Heart left ventricle (tissue), 13 donors: ENCODE measurements around the gene CXCL1.

Experiments used
- CTCF ChIP-seq, 12 donors: fragments of 200-600 bp; sonication (generic) in 4 of 12; IDR thresholded peaks; one replicate each; pipeline versions ENCODE4 v1.5.0 to v1.8.0; 2018 to 2022; ENCODE audit warnings: antibody characterized with exemption in 12 of 12, mild to moderate bottlenecking in 5 of 12
- POLR2A ChIP-seq, 2 donors: fragments of 450-650 bp; IDR thresholded peaks; one replicate each; pipeline ENCODE4 v1.6.1; 2017; ENCODE audit warnings: antibody characterized with exemption in 2 of 2, mild to moderate bottlenecking in 2 of 2, moderate library complexity in 2 of 2
- donor health status: ischemic (EF 13 %, LVEDD 7.1; RV severe dilation, severe dysfunction).
- donor health status: DM: no; HTN: yes; CAD: no.
- donor health status: DM: no; HTN: no; CAD: no.
- donor health status: ischemic (EF 25% LVEDD 6.9; RV normal size, moderate dysfunction).
- donor health status: ischemic (EF 25% LVEDD 5.7; RV mildly dilated, moderate dysfunction).
- donor health status: ischemic (EF 35%, LVEDD 5.7; RV mildly dilated, moderate dysfunction).
- donor health status: nonischemic (EF 11% LVEDD 7.7; RV severe dilation, severe dysfunction).
- donor health status: DM: yes; HTN: yes; CAD: no.
- donor health status: PGD.
- donor health status: ischemic (EF 29% LVEDD 5.4; RV normal size, mild dysfunction).
- donor health status: nonischemic (EF 23%, LVEDD 6.1; RV moderate dilation, normal function).

- no peak for TF ChIP-seq CTCF (IDR thresholded peaks at IDR 0.05)
- TF ChIP-seq POLR2A (IDR thresholded peaks at IDR 0.05) = no peak
These were observed 9.0 kb upstream of the CXCL1 start for GRCh38 chr4:73860181-73860580.
